HCT116 (cell line): ENCODE data around the gene MIS18BP1.

Experiments used
- ATF3 ChIP-seq: IDR thresholded peaks from 2 replicates; pipeline ENCODE4 v1.6.1; 2012
- CTCF ChIP-seq, 3 experiments: fragments of 200-600 bp in 1 of 3; sonication (generic) in 1 of 3; IDR thresholded peaks in 2 of 3; conservative IDR thresholded peaks in 1 of 3; 2 replicates each; pipeline ENCODE4 v1.5.1; 2012 to 2017; ENCODE audit warnings: low read depth in 2 of 3, low read length in 2 of 3, antibody characterized with exemption in 1 of 3, borderline replicate concordance in 1 of 3, control low read depth in 1 of 3, mild to moderate bottlenecking in 1 of 3, mixed read lengths in 1 of 3, mixed run types in 1 of 3, moderate library complexity in 1 of 3; ENCODE audit not compliant: insufficient read depth in 1 of 3
- EGR1 ChIP-seq: IDR thresholded peaks from 2 replicates; pipeline ENCODE4 v1.6.1; 2012; ENCODE audit warnings: low read depth
- EZH2 ChIP-seq: fragments of 200-600 bp; sonication (generic); IDR thresholded peaks from 2 replicates; pipeline ENCODE4 v1.6.1; 2017; ENCODE audit warnings: antibody characterized with exemption, mixed run types
- MAX ChIP-seq: IDR thresholded peaks from 2 replicates; pipeline ENCODE4 v1.6.1; 2012
- POLR2A ChIP-seq: IDR thresholded peaks from 2 replicates; pipeline ENCODE4 v1.7.0; 2011; ENCODE audit warnings: borderline replicate concordance; ENCODE audit not compliant: insufficient read depth, insufficient read length; ENCODE audit errors: extremely low read depth
- POLR2AphosphoS5 ChIP-seq: IDR thresholded peaks from 2 replicates; pipeline ENCODE4 v1.6.1; 2011; ENCODE audit warnings: mild to moderate bottlenecking, low read depth, low read length, moderate library complexity
- REST ChIP-seq: IDR thresholded peaks from 2 replicates; pipeline ENCODE4 v1.6.1; 2012; ENCODE audit warnings: low read depth
- SP1 ChIP-seq: IDR thresholded peaks from 2 replicates; pipeline ENCODE4 v1.6.1; 2012; ENCODE audit warnings: low read depth
- TCF7L2 ChIP-seq: IDR thresholded peaks from 2 replicates; pipeline ENCODE4 v1.7.0; 2011; ENCODE audit warnings: borderline replicate concordance, inconsistent platforms; ENCODE audit not compliant: insufficient read depth, insufficient read length; ENCODE audit errors: extremely low read depth
- ZBTB33 ChIP-seq: IDR thresholded peaks from 2 replicates; pipeline ENCODE4 v1.6.1; 2011; ENCODE audit warnings: mild to moderate bottlenecking, low read length, moderate library complexity; ENCODE audit not compliant: insufficient replicate concordance; ENCODE audit errors: extremely low read depth
- ZFX ChIP-seq: fragments of 450-650 bp; IDR thresholded peaks from 2 replicates; pipeline ENCODE4 v1.6.1; 2017

GRCh38 chr14:45156067-45156466 lies 96.9 kb downstream of the MIS18BP1 start:
- TF ChIP-seq REST (no peak), CTCF (IDR thresholded peaks at IDR 0.05 in 2 of 3, conservative IDR thresholded peaks at IDR 0.05 in 1 of 3; ENCODE audit: borderline replicate concordance in 1 of 3, insufficient read depth in 1 of 3, low read depth in 2 of 3, low read length in 2 of 3) (no peak), EZH2 (no peak), POLR2AphosphoS5 (no peak), ATF3 (no peak), EGR1 (no peak), POLR2A (no peak), ZFX (no peak), MAX (no peak), ZBTB33 (no peak), TCF7L2 (no peak), SP1 (no peak)
